Skeletal muscle cell (primary cell): ENCODE results near the gene PRMT6.
"Not testable (repeated sequence)": the region's sequence is repeated elsewhere in the genome, so short reads cannot be mapped to it uniquely, and the experiment has no call there.

ENCODE experiments used
- DNase-seq: peaks from one replicate; pipeline ENCODE4 v3.0.0-alpha.2; 2010; ENCODE audit warnings: low read depth
- H3K4me3 ChIP-seq: 2 replicates; pipeline ENCODE4 v1.5.1; 2011; ENCODE audit warnings: low read depth, mild to moderate bottlenecking, control low read depth, low read length, moderate library complexity

PRMT6 gene

DNA sequence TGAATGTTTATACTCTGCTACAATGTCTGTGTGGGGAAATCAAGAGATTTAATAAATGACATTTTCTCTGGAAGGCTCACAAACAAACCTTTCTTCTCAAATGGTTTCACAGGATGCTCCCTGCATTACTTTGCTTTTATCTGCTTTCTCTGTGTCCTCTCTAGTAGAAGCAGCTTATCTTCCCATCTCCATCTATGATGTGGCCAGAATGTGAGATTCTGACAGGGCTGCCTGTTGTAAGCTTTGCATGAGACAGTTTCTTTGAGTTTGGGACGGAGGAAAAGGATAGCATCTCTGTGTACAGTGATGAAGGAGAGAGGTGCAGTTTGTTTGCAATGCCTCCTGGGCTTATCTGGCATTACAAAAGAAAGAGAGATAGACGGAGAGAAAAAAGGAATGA, 24.6 kb downstream of the PRMT6 start:
- no peak for DNase-seq

GRCh38 chr1:107091418-107091817, 34.9 kb downstream of the PRMT6 start:
- DNase-seq: no peak
- no peak overlapping the region for H3K4me3 ChIP-seq

More for the DNA sequence above, 24.6 kb downstream of the PRMT6 start:
- no peak overlapping the region for H3K4me3 ChIP-seq

DNA sequence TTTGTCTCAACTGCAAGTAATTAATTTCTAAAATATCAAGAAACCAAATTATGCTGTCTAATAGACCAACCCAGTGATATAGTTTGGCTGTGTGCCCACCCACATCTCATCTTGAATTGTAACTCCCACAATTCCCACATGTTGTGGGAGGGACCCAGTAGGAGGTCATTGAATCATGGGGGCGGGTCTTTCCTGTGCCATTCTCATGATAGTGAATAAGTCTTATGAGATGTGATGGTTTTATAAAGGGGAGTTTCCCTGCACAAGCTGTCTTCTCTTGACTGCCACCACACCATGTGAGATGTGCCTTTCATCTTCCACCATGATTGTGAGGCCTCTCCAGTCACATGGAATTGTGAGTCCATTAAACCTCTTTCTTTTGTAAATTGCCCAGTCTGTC, 36.9 kb downstream of the PRMT6 start:
- not testable (repeated sequence) for H3K4me3 ChIP-seq, DNase-seq

DNA sequence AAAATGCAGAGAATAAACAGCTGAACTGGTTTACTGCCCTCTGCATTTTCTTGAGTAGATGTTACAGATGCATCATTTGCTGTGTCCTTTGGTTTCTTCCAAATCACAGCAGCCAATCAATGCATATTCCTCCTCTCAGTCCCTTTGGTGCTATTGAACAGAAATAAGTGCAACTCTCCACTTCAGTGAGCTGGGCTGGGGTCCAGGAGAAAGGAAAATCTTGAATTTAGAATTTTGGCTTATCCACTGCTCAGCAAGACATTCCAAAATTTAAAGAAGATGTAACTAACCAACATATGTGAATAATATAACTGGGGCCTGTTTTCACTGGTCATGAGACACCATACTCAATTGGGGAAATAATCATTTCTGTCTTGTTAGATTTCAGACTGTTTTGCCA, 39.2 kb downstream of the PRMT6 start:
- H3K4me3 ChIP-seq: no peak overlapping the region
- no peak for DNase-seq

GRCh38 chr1:107096690-107097089, 40.2 kb downstream of the PRMT6 start:
- DNase-seq: no peak
- H3K4me3 ChIP-seq: no peak overlapping the region

- no peak overlapping the region for H3K4me3 ChIP-seq
- DNase-seq: no peak
These were observed 42.5 kb downstream of the PRMT6 start for GRCh38 chr1:107098961-107099360.

GRCh38 chr1:107100331-107100984, 44.0 kb downstream of the PRMT6 start:
- no peak for DNase-seq
- H3K4me3 ChIP-seq: no peak overlapping the region

DNA sequence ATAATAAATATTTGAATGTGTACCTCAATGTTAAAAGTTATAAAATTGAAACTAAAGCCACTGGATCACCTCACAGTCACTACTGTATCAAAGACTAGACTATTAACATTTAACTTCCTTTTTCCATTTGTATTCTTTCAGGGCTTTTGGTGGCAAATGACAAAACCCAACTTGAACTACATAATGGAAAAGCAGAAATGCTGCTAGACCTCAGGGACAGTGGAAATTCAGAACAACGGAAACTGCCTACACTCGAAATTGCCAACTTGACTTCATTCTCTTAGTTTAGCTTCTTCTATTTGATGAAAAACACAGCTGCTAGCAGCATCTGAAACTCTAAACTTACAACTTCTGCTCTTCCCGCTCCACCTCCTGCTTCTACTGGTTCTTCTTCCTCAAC, 49.4 kb downstream of the PRMT6 start:
- DNase-seq: no peak
- no peak overlapping the region for H3K4me3 ChIP-seq
